Activated CD8-positive, alpha-beta memory T cell treated with anti-CD3 and anti-CD28 coated beads for 4 hours (primary cell): ENCODE results near the gene COG3.

ENCODE experiments used
- DNase-seq, 2 donors: peaks; one replicate each; pipeline ENCODE4 v3.0.0-alpha.2; 2020; ENCODE audit warnings: low read depth in 2 of 2

COG3 gene

DNA sequence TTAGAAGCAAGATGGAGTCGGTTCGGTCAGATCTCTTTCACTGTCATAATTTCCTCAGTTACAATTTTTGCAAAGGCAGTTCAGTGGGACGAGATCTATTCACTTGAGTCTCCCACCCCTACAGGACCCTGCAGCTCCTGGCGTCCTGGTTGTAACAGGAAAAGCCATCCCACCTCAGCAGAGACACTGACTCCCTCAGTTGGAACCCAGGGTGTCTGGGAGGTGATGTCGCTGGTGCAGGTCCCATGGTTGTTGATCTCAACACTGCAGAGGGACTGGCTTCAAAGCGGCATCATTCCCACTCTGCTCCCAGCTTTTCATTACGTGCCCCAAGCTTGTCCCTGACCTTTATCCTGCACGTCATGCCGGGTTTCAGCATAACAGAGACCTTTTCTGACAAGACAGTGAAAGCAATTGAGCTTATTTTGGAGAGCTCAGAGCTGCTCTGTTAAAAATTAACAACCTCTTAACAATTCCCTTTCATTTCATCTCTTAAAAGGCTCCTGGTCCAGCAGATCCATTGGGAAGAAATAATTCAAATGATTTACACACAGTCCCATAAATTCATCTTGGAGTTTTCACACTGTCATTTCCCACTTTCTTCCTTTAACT, 17.6 kb upstream of the COG3 start:
- no peak for DNase-seq

DNA sequence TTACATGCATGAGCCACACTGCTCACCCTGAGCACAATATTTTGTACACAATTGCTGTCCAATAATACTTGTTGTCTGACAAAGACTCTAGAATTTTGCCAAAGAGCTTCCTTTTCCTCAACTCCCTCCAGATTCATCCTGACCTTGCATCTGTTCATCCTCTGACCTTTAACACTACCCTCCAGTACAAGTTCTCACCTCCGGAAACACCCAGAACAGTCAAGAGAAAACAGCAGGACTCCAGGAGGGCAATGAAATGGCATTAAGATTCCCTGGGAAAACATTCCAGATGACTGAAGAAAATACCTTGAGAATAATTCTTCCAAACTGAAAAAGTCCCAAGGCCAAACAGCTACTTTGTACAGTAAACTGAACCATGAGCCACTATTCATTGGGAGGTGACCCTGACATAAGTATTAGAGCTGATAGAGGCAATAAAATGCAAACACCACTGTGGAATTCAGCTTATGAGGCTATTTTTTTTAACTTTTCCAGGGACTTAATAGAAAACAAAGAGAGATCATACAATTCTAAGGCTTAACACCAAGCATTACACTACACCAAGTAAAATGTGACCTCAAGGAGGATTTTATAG, 15.7 kb upstream of the COG3 start:
- DNase-seq: no peak

DNA sequence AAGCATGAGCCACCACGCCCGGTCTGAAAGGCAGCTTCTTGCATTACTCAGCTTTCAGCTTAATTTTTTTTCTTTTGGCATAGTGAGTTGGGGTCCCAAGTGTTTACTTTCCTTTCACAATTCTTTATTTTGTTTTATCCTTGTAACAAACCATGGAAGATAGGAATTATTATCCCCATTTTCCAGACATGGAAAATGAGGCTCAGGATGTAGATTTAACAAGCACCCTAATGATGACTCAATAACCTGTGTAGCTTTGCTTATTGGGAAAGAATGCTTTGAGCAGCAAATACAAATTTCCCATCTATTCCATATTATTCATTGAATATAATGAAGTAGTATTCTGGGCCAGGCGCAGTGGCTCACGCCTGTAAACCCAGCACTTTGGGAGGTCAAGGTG, 13.5 kb upstream of the COG3 start:
- DNase-seq: no peak

DNA sequence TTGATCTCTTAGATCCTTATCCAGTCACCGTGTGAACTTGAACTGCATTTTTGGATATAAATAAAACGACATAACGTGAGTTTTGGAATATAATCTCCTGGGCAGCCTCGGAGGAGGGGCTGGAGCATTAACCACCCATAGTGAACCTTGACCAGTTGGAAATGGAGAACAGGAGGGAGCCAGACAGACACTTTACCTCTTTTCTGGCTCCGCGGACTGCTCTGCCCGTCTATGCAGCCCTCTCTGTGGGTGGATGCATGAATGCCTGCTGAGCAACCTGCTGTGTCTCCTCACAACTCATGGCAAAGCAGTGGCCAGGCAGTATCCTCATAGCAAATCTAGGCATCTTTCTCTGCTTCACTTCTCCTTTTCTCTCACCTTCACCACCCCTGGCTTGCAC, 10.5 kb upstream of the COG3 start:
- DNase-seq: no peak

DNA sequence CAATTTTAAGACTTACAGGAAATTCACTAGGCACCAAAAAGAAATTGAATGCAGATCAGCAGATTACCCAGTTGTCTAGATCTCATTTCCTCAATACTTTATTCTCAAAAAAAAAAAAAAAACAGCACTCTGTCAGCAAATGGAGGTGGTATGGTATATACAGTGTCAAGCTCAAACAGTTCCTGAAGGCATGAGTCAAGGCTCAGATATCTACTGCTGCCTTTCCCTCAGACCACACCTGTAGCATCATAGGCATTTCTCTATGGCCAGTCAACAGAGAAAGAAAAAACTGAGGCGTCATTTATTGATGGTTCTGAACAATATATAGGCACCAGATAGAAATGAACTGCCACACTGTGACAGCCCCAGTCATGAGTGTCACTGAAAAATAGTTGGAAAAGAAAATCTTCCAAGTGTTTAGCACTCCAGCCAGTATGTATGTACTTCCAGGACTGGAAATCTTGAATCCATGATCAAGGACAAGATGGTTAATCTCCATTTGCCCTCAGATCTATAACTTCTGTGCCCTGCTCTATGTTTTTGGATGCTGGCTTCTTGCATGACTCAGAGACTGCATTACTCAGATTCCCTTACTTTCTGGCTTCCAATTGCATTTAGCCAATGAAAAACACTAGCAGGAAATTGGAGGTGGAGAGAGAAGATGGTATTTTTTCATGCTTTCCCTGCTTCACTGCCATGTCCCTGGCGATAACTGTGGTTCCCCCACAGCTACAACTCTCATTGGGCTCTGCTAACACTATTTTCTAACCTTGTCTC, 8.4 kb upstream of the COG3 start:
- no peak for DNase-seq

DNA sequence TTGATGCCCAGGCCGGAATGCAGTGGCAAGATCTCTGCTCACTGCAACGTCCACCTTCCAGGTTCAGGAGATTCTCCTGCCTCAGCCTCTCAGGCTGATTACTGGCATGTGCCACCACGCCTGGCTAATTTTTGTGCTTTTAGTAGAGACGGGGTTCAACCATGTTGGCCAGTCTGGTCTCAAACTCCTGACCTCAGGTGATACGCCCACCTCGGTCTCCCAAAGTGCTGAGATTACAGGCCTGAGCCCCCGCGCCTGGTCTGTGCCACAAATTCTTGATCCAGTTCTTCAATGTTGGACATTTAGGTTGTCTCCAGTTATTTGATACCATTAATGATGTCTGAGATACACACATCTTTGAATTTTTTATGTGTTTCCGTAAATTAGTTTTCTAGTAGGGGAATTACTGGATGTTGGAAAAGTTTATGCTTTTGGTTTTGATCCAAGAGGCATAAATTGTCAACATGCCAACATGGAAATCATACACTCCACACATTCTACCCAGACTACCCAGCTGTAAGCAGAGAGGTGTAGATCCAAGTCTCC, 525 bp upstream of the COG3 start:
- no peak for DNase-seq

DNA sequence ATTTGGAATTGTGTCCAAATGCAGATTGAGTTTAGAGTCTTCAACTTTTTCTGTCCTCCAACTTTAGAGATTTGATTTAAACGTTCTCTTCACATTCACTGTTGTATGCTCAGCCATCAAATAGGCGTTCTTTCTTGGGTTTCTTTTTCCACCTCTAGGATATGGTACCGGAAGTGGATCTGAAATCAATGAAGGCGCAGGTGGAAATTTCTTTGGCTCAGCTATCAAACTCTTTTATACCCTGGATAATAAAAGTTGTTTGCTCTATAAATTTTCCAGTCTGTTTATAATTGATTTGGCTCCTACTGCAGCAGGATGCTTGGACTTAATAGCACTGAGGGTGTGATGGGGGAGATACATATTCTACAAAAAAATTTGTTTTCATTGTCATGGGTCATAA, 1.6 kb downstream of the COG3 start:
- DNase-seq: no peak

DNA sequence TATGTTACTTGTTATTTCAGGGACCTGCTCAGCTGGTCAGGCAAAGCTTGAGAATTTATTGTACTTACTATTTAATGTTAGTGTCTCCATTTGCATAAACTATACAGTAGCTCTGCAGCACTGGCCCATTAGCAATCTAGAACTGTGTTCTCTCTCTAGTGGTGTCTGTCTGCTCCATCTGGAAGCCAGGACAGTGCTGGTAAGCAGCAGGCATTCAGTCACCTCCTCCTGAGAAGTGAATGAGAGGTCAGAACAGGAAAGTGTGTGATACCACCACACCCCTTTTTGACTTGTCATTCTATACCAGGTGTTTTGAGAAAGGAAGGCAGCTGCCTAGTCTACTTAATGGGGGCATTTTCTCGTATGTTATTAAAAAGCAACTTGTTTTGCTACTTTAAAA, 3.9 kb downstream of the COG3 start:
- no peak for DNase-seq

DNA sequence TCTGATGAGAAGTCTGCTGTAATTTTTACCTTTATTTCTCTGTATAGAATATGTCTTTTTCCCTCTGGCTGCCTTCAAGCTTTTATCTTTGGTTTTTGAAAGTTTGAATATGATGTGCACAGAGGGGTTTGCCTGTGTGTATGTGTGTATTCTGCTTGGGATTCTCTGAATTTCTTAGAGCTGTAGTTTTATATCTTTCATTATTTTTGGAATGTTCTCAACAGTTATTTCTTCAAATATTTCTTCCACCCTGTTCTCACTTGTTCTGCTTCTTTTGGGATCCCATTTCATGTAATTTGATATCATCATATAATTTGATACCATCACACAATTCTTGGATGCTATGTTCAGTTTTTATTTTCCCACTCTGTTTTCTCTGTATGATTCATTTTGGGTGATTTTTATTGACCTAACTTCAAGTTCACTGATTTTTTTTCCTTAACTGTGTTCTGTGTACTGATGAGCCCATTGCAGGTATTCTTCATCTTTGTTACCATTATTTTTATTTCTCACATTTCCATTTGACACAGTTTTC, 7.5 kb downstream of the COG3 start:
- DNase-seq: no peak

DNA sequence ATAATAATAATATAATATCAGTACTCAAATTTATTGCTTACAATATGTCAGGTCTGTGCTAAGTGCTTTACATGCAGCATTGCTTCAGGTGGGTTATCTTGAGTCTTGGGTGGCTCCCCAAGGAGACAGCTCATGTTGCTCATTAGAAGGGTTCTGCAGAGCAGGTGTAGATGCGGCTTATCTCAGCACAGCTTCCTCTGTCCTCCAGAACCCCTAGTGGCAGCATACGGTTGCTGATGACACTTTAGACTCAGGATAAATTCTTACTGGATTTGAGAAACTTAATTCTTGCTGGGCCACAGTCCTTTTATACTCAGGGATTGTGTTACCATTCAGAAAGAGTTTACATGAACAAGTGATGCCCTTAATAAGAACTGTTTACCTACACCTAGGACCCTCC, 8.9 kb downstream of the COG3 start:
- no peak for DNase-seq

DNA sequence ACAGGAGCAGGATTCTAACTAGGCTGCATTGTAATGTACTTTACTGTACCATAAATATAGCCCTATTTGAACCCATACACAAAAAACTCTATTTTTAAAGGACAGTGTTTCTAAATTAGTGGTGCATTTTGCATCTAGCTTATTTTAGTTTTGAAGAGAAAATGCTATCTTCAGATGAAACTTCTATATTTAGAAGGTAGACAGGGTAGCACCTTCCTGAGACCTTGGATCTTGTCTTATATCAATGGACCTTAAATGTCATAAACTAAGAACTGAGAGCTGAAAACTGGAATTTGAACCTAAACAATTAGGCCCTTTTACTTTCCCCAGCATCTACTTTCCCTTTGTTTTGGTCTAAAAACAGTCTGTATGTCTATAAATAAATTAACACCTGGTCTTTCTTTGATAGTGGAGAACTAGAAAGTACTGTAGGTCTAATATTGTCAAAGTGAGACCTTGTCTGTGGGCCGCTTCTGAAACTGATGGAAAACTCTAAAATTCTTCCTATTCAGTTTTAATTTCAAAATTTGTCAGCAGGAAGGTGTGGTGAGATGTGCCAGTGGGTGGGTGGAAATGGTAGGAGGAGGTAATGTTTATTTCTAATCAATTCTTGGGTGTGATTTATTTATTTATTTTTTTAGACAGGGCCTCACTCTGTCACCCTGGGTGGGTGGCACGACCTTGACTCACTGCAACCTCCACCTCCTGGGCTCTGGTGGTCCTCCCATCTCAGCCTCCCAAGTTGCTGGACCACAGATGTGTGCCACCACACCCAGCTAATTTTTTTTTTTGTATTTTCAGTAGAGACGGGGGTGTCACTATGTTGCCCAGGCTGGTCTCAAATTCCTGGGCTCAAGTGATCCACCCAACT, 10.1 kb downstream of the COG3 start:
- DNase-seq: no peak

DNA sequence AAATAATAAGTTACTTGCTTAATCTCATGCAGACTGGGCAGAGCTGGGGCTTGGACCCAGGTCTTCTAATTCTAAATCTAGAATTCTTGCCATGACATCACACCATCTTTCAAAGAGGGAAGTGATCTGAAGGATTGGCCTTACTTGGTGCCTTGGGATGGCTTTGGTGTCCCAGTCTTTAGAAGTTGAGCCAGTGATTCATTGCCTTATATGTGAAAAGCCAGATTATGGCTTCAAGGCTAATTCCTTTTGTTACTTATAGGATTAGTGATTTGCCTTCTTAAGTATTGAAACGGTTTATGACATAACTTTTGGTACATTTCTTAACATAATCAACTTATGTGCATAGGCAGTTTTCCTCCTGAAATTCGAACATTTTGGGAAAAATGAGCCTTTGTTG, 14.9 kb downstream of the COG3 start:
- no peak for DNase-seq

DNA sequence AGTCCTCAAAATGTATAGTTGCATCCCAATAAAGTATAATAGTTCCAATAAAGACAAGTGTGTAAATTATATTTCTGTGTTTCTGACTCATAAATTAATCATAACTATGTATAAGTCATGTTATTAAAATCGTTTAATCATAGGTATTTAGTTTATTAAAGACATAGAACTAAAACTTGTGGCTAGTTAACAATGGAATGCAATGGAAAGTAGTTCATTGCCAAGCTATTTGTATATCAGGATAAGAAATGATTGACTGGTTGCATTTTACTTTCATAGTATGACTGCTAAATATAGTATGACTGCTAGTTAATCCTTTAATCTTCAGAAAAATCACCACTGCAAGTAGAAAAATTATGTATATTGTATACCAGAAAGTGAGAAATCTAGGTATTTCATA, 16.9 kb downstream of the COG3 start:
- no peak for DNase-seq

DNA sequence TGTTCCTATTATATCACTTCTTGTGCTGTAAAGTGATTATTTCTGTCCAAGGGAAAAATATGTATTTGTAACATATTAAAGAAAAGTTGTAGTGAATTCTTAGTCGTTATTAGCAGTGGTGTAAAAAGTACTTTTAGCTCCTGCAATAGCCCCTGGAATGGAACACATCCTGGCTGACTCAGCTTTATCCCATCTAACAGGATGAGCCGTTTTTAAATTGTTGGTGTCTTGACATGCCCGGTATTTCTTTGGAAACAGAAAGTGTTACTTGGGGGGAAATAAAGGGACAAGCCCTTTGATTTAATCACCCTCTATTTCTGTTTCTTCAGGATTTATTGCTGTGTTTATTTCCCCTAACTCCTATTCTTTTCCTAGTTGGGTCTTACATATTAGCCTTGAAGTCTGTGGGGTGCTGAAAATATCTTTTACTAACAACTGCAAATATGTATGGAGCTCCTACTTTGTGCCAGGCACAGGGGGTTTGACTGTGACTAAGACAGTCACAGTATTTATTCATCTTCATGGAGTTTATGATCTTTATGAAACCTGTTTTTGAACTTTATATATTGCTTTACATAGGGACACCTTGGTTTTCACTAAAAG, 17.9 kb downstream of the COG3 start:
- DNase-seq: no peak

DNA sequence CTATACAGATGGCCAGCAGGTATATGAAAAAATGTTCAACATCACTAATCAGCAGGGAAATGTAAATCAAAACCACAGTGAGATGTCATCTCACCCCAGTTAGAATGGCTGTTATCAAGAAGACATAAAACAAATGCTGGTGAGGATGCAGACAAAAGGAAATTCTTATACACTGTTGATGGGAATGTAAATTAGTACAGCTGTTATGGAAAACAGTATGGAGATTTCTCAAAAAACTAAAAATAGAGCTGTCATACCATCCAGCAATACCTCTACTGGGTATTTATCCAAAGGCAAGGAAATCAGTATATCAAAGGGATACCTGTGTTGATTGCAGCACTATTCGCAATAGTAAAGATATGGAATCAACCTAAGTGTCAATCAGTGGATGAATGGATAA, 22.9 kb downstream of the COG3 start:
- no peak for DNase-seq

DNA sequence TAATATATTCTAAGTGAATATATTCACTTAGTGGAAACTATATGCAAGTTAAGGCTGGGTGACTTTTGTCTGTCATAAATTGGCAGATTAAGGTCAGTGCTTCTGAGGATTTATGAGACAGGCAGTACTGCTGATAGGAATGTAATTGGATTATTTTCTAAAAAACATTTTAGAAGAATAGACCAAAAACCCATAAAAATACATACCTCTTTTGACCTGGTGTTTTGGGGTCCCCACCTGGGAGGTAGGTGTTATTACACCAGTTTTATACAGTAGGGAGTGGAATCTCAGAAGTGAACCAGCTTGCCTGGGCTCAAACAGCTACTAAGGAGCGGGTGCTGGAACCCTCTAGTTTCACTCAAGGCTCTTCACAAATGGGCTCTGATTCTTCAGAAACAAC, 25.3 kb downstream of the COG3 start:
- no peak for DNase-seq

DNA sequence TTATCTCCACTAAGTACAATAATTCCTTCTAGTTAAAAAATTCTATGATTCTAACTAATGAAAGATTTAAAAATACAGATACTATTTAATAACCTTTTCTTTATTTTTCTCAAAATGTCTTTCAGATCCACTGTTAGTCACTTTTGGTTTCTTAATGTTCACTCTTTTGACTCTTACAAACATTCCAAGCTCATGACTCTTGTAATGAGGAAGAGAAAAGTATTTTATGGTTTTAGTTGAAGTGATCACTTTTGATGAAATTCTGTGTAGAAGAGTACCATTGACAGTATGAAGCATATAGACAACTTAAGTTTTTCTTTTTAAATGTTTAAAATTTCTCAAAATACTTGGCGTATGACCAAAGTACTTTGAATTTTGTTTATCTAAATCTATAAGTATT, 27.8 kb downstream of the COG3 start:
- DNase-seq: no peak

DNA sequence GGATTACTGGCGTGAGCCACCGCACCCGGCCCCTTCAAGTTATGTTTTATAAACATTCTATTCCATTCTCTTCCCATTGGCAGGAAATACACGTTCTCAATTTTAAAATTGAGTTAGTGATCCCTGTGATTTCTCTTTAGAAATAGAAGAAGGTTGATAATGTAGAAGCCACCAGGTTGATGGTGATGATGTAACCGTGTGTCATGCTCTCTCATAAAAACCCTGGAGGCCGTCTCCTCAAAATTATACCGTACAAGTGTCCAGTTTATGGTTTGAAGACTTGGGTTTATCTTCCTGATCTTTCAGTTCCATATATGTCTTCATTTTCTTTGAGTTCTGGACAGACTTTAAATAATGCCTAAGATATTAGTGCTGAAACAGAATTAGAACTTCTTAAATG, 32.2 kb downstream of the COG3 start:
- DNase-seq: no peak

DNA sequence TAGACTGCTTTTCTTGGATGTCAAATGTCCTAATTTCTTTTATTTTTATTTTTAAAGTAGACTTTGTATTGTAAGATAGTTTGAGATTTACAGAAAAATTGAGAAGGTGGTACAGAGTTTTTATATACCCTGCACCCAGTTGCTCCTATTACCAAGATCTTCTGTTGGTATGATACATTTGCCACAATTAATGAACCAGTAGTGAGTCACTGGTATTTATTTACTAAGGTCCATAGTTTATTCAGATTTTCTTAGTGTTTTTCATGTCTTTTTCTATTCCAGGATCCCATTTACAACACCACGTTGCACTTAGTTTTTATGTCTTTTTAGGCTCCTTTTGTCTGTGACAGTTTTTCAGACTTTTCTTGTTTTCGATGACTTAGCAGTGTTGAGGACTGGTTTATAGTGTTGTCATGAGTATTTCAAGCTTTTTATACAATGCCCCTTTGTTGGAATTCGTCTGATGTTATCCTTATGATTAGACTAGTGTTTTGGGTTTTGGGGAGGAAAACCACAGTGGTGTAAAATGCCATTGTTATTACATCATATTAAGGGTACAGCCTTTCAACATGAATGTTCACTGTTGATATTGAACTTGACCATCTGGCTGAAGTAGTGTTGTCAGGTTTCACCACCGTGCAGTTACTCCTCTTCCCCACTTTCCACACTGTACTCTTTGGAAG, 35.9 kb downstream of the COG3 start:
- DNase-seq: no peak

DNA sequence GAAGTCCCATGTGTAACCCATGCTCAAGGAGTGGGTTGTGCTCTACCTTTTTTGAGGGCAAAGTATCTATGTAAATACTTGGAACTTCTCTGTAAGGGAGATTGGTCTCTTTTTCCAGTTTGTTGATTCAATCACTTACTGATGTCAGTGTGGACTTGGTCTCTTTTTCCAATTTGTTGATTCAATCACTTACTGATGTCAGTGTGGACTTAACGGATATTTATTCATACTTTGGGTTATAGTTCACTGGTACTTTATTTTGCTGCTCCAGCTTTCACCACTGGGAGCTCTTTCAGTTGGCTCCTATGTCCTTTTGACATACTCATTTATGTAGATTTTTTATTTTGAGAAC, 36.4 kb downstream of the COG3 start:
- DNase-seq: no peak

DNA sequence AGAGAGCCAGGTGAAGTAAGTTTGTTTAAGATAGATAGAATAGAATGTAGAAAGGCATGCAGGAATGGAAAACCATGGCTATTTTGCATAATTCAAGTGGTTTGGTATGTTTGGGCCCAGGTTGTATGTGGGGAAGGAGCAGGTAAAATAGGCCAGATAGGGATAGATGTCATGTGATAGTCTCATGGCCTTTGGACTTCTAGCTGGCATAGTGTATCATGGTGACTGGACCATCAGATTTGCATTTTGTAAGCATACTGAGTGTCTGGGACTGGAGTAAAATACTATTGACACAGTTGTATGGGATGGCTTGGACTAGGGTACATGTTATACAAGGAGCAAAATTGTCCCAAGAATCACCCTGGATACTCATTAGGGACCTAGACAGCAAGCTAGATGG, 38.9 kb downstream of the COG3 start:
- DNase-seq: no peak
